Measurements from ENCODE around the gene TGFB1.

The TGFB1 gene

DNA sequence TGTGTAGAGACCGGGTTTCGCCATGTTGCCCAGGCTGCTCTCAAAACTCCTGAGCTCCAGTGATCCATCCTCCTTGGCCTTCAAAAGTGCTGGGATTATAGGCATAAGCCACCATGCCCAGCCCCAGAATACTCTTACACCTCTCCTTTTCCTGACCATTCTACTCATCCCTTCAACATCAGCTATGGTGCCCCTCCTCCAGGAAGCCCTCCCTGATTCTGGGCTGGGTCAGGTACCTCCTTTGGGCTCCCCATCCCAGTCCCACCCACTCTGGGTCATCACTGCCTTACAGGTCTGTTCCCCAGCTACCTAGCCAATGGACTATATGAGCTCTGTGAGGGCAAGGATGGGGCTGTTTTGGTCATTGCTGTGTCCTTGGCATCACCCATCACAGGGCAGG lies 9.6 kb downstream of the TGFB1 start:
- H3K4me1 ChIP-seq (ENCODE audit: insufficient read depth, low read length, poor library complexity, severe bottlenecking) = peaks cover 18% of the 10 kb centered on the region

DNA sequence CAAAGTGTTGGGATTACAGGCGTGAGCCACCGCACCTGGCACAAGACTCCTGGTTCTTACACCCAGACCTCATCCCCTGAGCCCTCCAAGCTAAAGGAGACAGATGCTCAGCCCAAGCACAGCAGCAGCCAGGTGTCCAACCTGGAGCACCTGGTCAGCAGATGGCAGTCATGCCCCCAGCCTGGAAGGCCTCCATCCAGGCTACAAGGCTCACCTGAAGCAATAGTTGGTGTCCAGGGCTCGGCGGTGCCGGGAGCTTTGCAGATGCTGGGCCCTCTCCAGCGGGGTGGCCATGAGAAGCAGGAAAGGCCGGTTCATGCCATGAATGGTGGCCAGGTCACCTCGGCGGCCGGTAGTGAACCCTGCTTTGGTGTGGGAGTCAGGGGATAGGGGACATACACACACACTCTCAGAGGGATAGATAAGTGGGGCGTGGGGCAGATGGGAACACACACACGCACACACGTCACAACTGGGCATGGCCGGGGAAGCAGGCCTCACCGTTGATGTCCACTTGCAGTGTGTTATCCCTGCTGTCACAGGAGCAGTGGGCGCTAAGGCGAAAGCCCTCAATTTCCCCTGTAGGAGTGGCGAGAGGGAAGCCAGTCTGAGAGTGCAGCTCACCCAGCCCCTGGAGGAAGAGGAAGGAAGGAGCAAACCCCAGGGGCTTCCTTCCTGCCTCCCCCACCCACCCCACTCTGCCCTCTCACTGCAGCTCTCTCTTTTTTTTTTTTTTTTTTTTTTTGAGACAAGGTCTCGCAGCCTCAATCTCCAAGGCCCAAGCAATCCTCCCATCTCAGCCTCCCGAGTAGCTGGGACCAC lies 11.8 kb downstream of the TGFB1 start:
- H3K9me2 ChIP-seq (replicated peaks; ENCODE audit: low read depth, low read length) = no peaks in the 10 kb centered on the region
- no peak overlapping the region for H3K9ac ChIP-seq (ENCODE audit: low read depth, low read length, poor library complexity, severe bottlenecking)
- peaks cover 13% of the 10 kb centered on the region for H3K4me1 ChIP-seq (ENCODE audit: insufficient read depth, low read length, poor library complexity, severe bottlenecking)
- H3F3A ChIP-seq (ENCODE audit: low read depth) = no peaks in the 10 kb centered on the region
- H4K20me1 ChIP-seq (ENCODE audit: insufficient read depth, low read length, poor library complexity, severe bottlenecking) = peaks cover 27% of the 10 kb centered on the region
- H3K27me3 ChIP-seq (ENCODE audit: insufficient read depth, low read length, poor library complexity, severe bottlenecking) = no peaks in the 10 kb centered on the region
- no peak overlapping the region for H2AFZ ChIP-seq (ENCODE audit: low read length)
- no peak overlapping the region for H3K4me3 ChIP-seq (ENCODE audit: low read length, poor library complexity, severe bottlenecking)
- H3K4me2 ChIP-seq (ENCODE audit: low read depth, low read length, poor library complexity, severe bottlenecking) = no peak overlapping the region
- no peaks in the 10 kb centered on the region for H3K9me3 ChIP-seq (ENCODE audit: insufficient read depth, low read depth, low read length)
- H3K36me3 ChIP-seq (ENCODE audit: insufficient read depth, low read length) = peaks cover 66% of the 10 kb centered on the region; the same call in 1 of the 2 replicates
- no peak for TF ChIP-seq EZH2phosphoT487 (IDR thresholded peaks at IDR 0.05; ENCODE audit: borderline replicate concordance)
- TF ChIP-seq, protein P1, sequence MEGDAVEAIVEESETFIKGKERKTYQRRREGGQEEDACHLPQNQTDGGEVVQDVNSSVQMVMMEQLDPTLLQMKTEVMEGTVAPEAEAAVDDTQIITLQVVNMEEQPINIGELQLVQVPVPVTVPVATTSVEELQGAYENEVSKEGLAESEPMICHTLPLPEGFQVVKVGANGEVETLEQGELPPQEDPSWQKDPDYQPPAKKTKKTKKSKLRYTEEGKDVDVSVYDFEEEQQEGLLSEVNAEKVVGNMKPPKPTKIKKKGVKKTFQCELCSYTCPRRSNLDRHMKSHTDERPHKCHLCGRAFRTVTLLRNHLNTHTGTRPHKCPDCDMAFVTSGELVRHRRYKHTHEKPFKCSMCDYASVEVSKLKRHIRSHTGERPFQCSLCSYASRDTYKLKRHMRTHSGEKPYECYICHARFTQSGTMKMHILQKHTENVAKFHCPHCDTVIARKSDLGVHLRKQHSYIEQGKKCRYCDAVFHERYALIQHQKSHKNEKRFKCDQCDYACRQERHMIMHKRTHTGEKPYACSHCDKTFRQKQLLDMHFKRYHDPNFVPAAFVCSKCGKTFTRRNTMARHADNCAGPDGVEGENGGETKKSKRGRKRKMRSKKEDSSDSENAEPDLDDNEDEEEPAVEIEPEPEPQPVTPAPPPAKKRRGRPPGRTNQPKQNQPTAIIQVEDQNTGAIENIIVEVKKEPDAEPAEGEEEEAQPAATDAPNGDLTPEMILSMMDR (conservative IDR thresholded peaks at IDR 0.05; ENCODE audit: low read length) = no peak
- peaks cover 43% of the 10 kb centered on the region; the same call in 1 of the 2 replicates for H3K79me2 ChIP-seq (ENCODE audit: insufficient read depth, low read length)

More for the DNA sequence above, 9.6 kb downstream of the TGFB1 start:
- Histone ChIP-seq H3F3A (ENCODE audit: low read depth) (no peaks in the 10 kb centered on the region), H3K79me2 (ENCODE audit: insufficient read depth, low read length) (peaks cover 58% of the 10 kb centered on the region), H4K20me1 (ENCODE audit: insufficient read depth, low read length, poor library complexity, severe bottlenecking) (peaks cover 32% of the 10 kb centered on the region), H2AFZ (ENCODE audit: low read length) (no peak overlapping the region), H3K9me3 (ENCODE audit: insufficient read depth, low read depth, low read length) (no peaks in the 10 kb centered on the region), H3K9ac (ENCODE audit: low read depth, low read length, poor library complexity, severe bottlenecking) (no peak overlapping the region), H3K27me3 (ENCODE audit: insufficient read depth, low read length, poor library complexity, severe bottlenecking) (no peaks in the 10 kb centered on the region), H3K4me3 (ENCODE audit: low read length, poor library complexity, severe bottlenecking) (no peak overlapping the region), H3K4me2 (ENCODE audit: low read depth, low read length, poor library complexity, severe bottlenecking) (no peak overlapping the region), H3K36me3 (ENCODE audit: insufficient read depth, low read length) (peaks cover 59% of the 10 kb centered on the region; the same call in 1 of the 2 replicates), H3K9me2 (replicated peaks; ENCODE audit: low read depth, low read length) (no peaks in the 10 kb centered on the region)
- TF ChIP-seq, protein P1 (conservative IDR thresholded peaks at IDR 0.05; ENCODE audit: low read length) = no peak
- no peak for TF ChIP-seq EZH2phosphoT487 (IDR thresholded peaks at IDR 0.05; ENCODE audit: borderline replicate concordance)

DNA sequence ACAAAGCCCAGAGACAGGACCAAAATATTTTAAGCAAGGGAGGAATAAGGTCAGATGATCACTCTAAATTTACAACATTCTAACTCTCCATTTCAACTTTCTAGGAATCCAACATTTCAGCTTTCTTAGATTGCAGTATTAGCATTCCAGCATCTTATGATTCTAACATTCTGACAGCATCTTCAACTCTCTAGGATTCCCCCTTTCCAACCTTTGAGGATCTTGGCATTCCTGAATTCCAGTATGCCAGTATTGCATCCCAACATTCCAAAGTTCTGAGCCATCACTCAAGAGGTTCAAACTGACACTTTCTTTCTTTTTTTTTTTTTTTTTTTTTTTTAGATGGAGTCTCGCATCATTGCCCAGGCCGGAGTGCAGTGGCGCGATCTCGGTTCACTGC lies 13.8 kb downstream of the TGFB1 start:
- Histone ChIP-seq H3K27me3 (ENCODE audit: insufficient read depth, low read length, poor library complexity, severe bottlenecking) (no peaks in the 10 kb centered on the region), H4K20me1 (ENCODE audit: insufficient read depth, low read length, poor library complexity, severe bottlenecking) (peaks cover 23% of the 10 kb centered on the region), H3K79me2 (ENCODE audit: insufficient read depth, low read length) (peaks cover 31% of the 10 kb centered on the region; the same call in 1 of the 2 replicates), H3K9me3 (ENCODE audit: insufficient read depth, low read depth, low read length) (no peaks in the 10 kb centered on the region), H3K4me3 (ENCODE audit: low read length, poor library complexity, severe bottlenecking) (no peak overlapping the region), H3K9me2 (replicated peaks; ENCODE audit: low read depth, low read length) (no peaks in the 10 kb centered on the region), H3F3A (ENCODE audit: low read depth) (no peaks in the 10 kb centered on the region), H3K4me2 (ENCODE audit: low read depth, low read length, poor library complexity, severe bottlenecking) (no peak overlapping the region), H3K9ac (ENCODE audit: low read depth, low read length, poor library complexity, severe bottlenecking) (no peak overlapping the region), H2AFZ (ENCODE audit: low read length) (no peak overlapping the region), H3K36me3 (ENCODE audit: insufficient read depth, low read length) (peaks cover 69% of the 10 kb centered on the region; the same call in 1 of the 2 replicates), H3K4me1 (ENCODE audit: insufficient read depth, low read length, poor library complexity, severe bottlenecking) (peaks cover 13% of the 10 kb centered on the region)
- TF ChIP-seq, protein P1 (conservative IDR thresholded peaks at IDR 0.05; ENCODE audit: low read length) = no peak
- no peak for TF ChIP-seq EZH2phosphoT487 (IDR thresholded peaks at IDR 0.05; ENCODE audit: borderline replicate concordance)

Data from Loucy (cell line).